MCF 10A (cell line): ENCODE measurements around the gene RAD51B. TPM values are rescaled to one million over a fixed set of nuclear protein-coding genes. Genes with fewer than 3 reads are reported as not detected.

Experiments used
- BruUV-seq: library from RNA; stranded (reverse); fragments of 400-500 nt; replicated peaks from 2 replicates; lab custom pipeline; 2021; lab: Mats Ljungman, UMichigan
- CTCF ChIA-PET: fragments of 300-600 bp; sonication (Branson Sonifier 250); formaldehyde crosslinking; extraction: SDS; loops from one replicate; lab custom pipeline; 2021; ENCODE audit warnings: antibody characterized with exemption, inconsistent platforms; lab: Yijun Ruan, JAX
- POLR2A ChIA-PET: fragments of 300-600, 350-650 bp; sonication (Branson Sonifier 250); formaldehyde crosslinking; extraction: SDS; loops from one replicate; lab custom pipeline; 2020; ENCODE audit warnings: antibody characterized with exemption, inconsistent platforms; lab: Yijun Ruan, JAX
- DNase-seq: peaks from one replicate; pipeline ENCODE4 v3.0.0-alpha.2; 2018; ENCODE audit not compliant: unreplicated experiment
- H3K27ac Mint-ChIP-seq: one replicate; pipeline ENCODE4 v1.8.0; 2022; ENCODE audit warnings: mild to moderate bottlenecking, low read depth, mixed read lengths; ENCODE audit not compliant: unreplicated experiment
- H3K27me3 Mint-ChIP-seq: one replicate; pipeline ENCODE4 v1.8.0; 2022; ENCODE audit warnings: mixed read lengths; ENCODE audit not compliant: insufficient read depth, unreplicated experiment
- H3K36me3 Mint-ChIP-seq: one replicate; pipeline ENCODE4 v1.8.0; 2022; ENCODE audit warnings: mild to moderate bottlenecking, moderate library complexity, mixed read lengths; ENCODE audit not compliant: insufficient read depth, unreplicated experiment
- H3K4me1 Mint-ChIP-seq: one replicate; pipeline ENCODE4 v1.8.0; 2022; ENCODE audit warnings: mixed read lengths; ENCODE audit not compliant: insufficient read depth, unreplicated experiment
- H3K4me3 Mint-ChIP-seq: one replicate; pipeline ENCODE4 v1.8.0; 2022; ENCODE audit warnings: mild to moderate bottlenecking, moderate library complexity, mixed read lengths; ENCODE audit not compliant: unreplicated experiment
- H3K9me3 Mint-ChIP-seq: one replicate; pipeline ENCODE4 v1.8.0; 2022; ENCODE audit warnings: mixed read lengths; ENCODE audit not compliant: unreplicated experiment
- CTCF ChIP-seq: fragments of 200-600 bp; IDR thresholded peaks from one replicate; pipeline ENCODE4 v1.8.0; 2022; ENCODE audit warnings: antibody characterized with exemption, mild to moderate bottlenecking; ENCODE audit not compliant: unreplicated experiment
- intact Hi-C: fragments of 100-400 bp; cut with micrococcal nuclease; formaldehyde crosslinking; loops from 2 replicates; pipeline ENCODE4 v1.14.1; 2022
- total RNA-seq: library from RNA; stranded (reverse); gene quantifications from 2 replicates; pipeline ENCODE4 v1.2.3, GENCODE V29; 2022

The RAD51B gene
- total RNA-seq, 1 experiment from 2014 or later: 14.6 TPM

GRCh38 chr14:68624541-68625220 is 805.1 kb downstream of the RAD51B start:
- CTCF ChIA-PET: interaction anchor here (1.2 kb wide), 1 partner anchor 51 kb away, joined by 3 read pairs; no protein-coding TSS in a partner anchor
- Mint-ChIP-seq H3K4me3 (no peak overlapping the region), H3K9me3 (peaks cover 18% of the 10 kb centered on the region), H3K27me3 (no peaks in the 10 kb centered on the region), H3K4me1 (no peaks in the 10 kb centered on the region), H3K27ac (no peak overlapping the region), H3K36me3 (peaks cover 10% of the 10 kb centered on the region)
- POLR2A ChIA-PET: interaction anchor here (1.0 kb wide), 1 partner anchor 22 kb away, joined by 3 read pairs; no protein-coding TSS in a partner anchor
- BruUV-seq: no TSS peak
- no peak for DNase-seq
- intact Hi-C loops: no loop called here
- TF ChIP-seq CTCF: no peak

- H3K36me3 Mint-ChIP-seq: peaks cover 10% of the 10 kb centered on the region
- H3K27me3 Mint-ChIP-seq: no peaks in the 10 kb centered on the region
- ChIA-PET POLR2A (interaction anchor here (1.0 kb wide), 1 partner anchor 21 kb away, joined by 3 read pairs; no protein-coding TSS in a partner anchor), CTCF (interaction anchor here (1.2 kb wide), 1 partner anchor 52 kb away, joined by 3 read pairs; no protein-coding TSS in a partner anchor)
- H3K9me3 Mint-ChIP-seq: peaks cover 18% of the 10 kb centered on the region
- H3K27ac Mint-ChIP-seq: no peak overlapping the region
- no peaks in the 10 kb centered on the region for H3K4me1 Mint-ChIP-seq
- intact Hi-C loops: no loop called here
- no TSS peak for BruUV-seq
- no peak for DNase-seq
- H3K4me3 Mint-ChIP-seq: no peak overlapping the region
- no peak for TF ChIP-seq CTCF
Measured at GRCh38 chr14:68625366-68626090, 805.9 kb downstream of the RAD51B start.

GRCh38 chr14:68626386-68626785 is 806.8 kb downstream of the RAD51B start:
- CTCF ChIA-PET: interaction anchor here (0.6 kb wide), 1 partner anchor 37 kb away, joined by 4 read pairs; no protein-coding TSS in a partner anchor
- BruUV-seq: no TSS peak
- H3K4me1 Mint-ChIP-seq: no peaks in the 10 kb centered on the region

More at GRCh38 chr14:68626386-68626785, 806.8 kb downstream of the RAD51B start:
- Mint-ChIP-seq H3K9me3 (peaks cover 10% of the 10 kb centered on the region), H3K27me3 (no peaks in the 10 kb centered on the region), H3K4me3 (no peak overlapping the region), H3K36me3 (peaks cover 10% of the 10 kb centered on the region), H3K27ac (no peak overlapping the region)
- no peak for DNase-seq
- intact Hi-C loops: no loop called here
- POLR2A ChIA-PET: interaction anchor here (0.5 to 1.4 kb wide), 3 partner anchors 9 to 69 kb away, joined by 3 read pairs; no protein-coding TSS in a partner anchor
- no peak for TF ChIP-seq CTCF
